Stimulated activated CD8-positive, alpha-beta memory T cell treated with anti-CD3 and anti-CD28 coated beads, Interleukin-15, amount 100 ng/mL, for 24 hours (primary cell): Measurements from ENCODE around the gene CST4.
"Not testable (repeated sequence)": the region's sequence is repeated elsewhere in the genome, so short reads cannot be mapped to it uniquely, and the experiment has no call there.

Experiments used
- DNase-seq: peaks from one replicate; pipeline ENCODE4 v3.0.0-alpha.2; 2020; ENCODE audit warnings: low read depth

CST4 gene

GRCh38 chr20:23640671-23641667 is 47.9 kb downstream of the CST4 start:
- no peak for DNase-seq

- no peak for DNase-seq
Measured at GRCh38 chr20:23640018-23640601, 48.7 kb downstream of the CST4 start.

- no peak for DNase-seq
Measured at GRCh38 chr20:23639490-23639958, 49.3 kb downstream of the CST4 start.

GRCh38 chr20:23638309-23638708 is 50.5 kb downstream of the CST4 start:
- DNase-seq: no peak

- no peak for DNase-seq
Measured at GRCh38 chr20:23637282-23638221, 51.3 kb downstream of the CST4 start, which contains the start of gene CST3. Gene CST3, minus strand, starts transcription at chr20:23637955. Its CDS starts 93 bp downstream, at chr20:23637862.

- no peak for DNase-seq
Measured at GRCh38 chr20:23636908-23637281, 51.9 kb downstream of the CST4 start.

- DNase-seq: no peak
Measured at GRCh38 chr20:23636182-23636907, 52.5 kb downstream of the CST4 start.

- not testable (repeated sequence) for DNase-seq
Measured at GRCh38 chr20:23635768-23636090, 53.1 kb downstream of the CST4 start.
